Right lobe of liver (tissue), 6 donors: ENCODE data around the gene NELL2. TPM values are rescaled to one million over a fixed set of nuclear protein-coding genes. Genes with fewer than 3 reads are reported as not detected.

Experiments used
- ATAC-seq, 4 donors: fragments of 200-7000 bp; cut with Tn5 transposase; one replicate each; pipeline ENCODE4 v1.9.1; 2020; ENCODE audit warnings: mild to moderate bottlenecking in 4 of 4, moderate library complexity in 4 of 4
- DNase-seq, 3 donors: peaks; one replicate each; pipeline ENCODE4 v3.0.0-alpha.2; 2020
- H3K27ac ChIP-seq, 3 donors: fragments of 200-600 bp; one replicate each; pipeline ENCODE4 v1.8.0; 2022
- H3K27me3 ChIP-seq, 2 donors: fragments of 200-600 bp; one replicate each; pipeline ENCODE4 v1.8.0; 2022
- H3K36me3 ChIP-seq, 4 donors: fragments of 200-600 bp; sonication (generic) in 1 of 4; one replicate each; pipeline versions ENCODE4 v1.5.1 to v1.8.0; 2017 to 2022; ENCODE audit warnings: control low read depth in 1 of 4
- H3K4me1 ChIP-seq, 4 donors: fragments of 200-600 bp; sonication (generic) in 1 of 4; one replicate each; pipeline versions ENCODE4 v1.5.1 to v1.8.0; 2017 to 2022; ENCODE audit warnings: control low read depth in 1 of 4
- H3K4me3 ChIP-seq, 3 donors: fragments of 200-600 bp; one replicate each; pipeline ENCODE4 v1.8.0; 2022
- H3K9me3 ChIP-seq, 4 donors: fragments of 200-600 bp; sonication (generic) in 1 of 4; one replicate each; pipeline versions ENCODE4 v1.5.1 to v1.8.0; 2017 to 2022; ENCODE audit warnings: control low read depth in 1 of 4
- CTCF ChIP-seq, 4 donors: fragments of 200-600 bp in 3 of 4; fragments of 450-650 bp in 1 of 4; IDR thresholded peaks; one replicate each; pipeline versions ENCODE4 v1.5.1 to v1.8.0; 2016 to 2022; ENCODE audit warnings: antibody characterized with exemption in 4 of 4, mild to moderate bottlenecking in 2 of 4
- POLR2A ChIP-seq: fragments of 450-650 bp; IDR thresholded peaks from one replicate; pipeline ENCODE4 v1.6.1; 2017; ENCODE audit warnings: antibody characterized with exemption, mild to moderate bottlenecking
- WGBS: methylation state at CpG from one replicate; pipeline ENCODE4 v1.1.6; 2018; ENCODE audit warnings: low coverage, low lambda C conversion rate; ENCODE audit not compliant: insufficient coverage; ENCODE audit errors: missing lambda C conversion rate; 5-methylcytosine and 5-hydroxymethylcytosine counted together
- intact Hi-C, 2 donors: fragments of 100-400 bp; cut with DNase I; formaldehyde crosslinking; loops; one replicate each; pipeline versions ENCODE4 v1.11.2 to v1.14.1; 2022
- total RNA-seq, 6 experiments: library from RNA; depleted of rRNA in 2 of 6; stranded (reverse); fragments of >200 nt in 2 of 6; fragmentation: NEBNext Ultra II Directional in 3 of 6; extraction: Animal tissue kit (Norgen Biotek cat#: 25700) in 3 of 6; gene quantifications; one replicate each; pipeline versions ENCODE4 v1.1.0 to v1.2.4, GENCODE V29; 2016 to 2023
- donor health status: DM: no; HTN: yes; CAD: no.
- donor health status: DM: no; HTN: no; CAD: no.
- donor health status: DM: no; HTN: no; CAD: no.
- donor health status: DM: no; HTN: yes; CAD: no.
- donor health status: DM: no; HTN: yes; CAD: no.

The NELL2 gene
- total RNA-seq, 6 experiments from 2014 or later, result 0.15 to 0.43 (median 0.43) TPM; not detected in 3

GRCh38 chr12:44563486-44563885 lies 312.6 kb downstream of the NELL2 start:
- Histone ChIP-seq H3K4me3 (no peak overlapping the region), H3K9me3 (no peaks in the 10 kb centered on the region), H3K27ac (no peak overlapping the region), H3K27me3 (no peaks in the 10 kb centered on the region), H3K36me3 (no peaks in the 10 kb centered on the region), H3K4me1 (no peaks in the 10 kb centered on the region)
- intact Hi-C loops, result no loop called here
- no peak for DNase-seq
- ATAC-seq, result no peak
- TF ChIP-seq POLR2A, result no peak
- TF ChIP-seq CTCF (IDR thresholded peaks at IDR 0.05), result no peak
- 48% methylated on average over 4 of the region's 4 CpGs for whole genome bisulfite sequencing

- no peaks in the 10 kb centered on the region for H3K27me3 ChIP-seq
- TF ChIP-seq POLR2A (no peak), CTCF (IDR thresholded peaks at IDR 0.05) (no peak)
- ATAC-seq (no peak), DNase-seq (no peak)
- intact Hi-C loops, result no loop called here
- WGBS, result 78% methylated on average over 4 of the region's 14 CpGs
- no peaks in the 10 kb centered on the region for H3K4me1 ChIP-seq
- H3K4me3 ChIP-seq, result no peak overlapping the region
- H3K36me3 ChIP-seq, result no peaks in the 10 kb centered on the region
- no peaks in the 10 kb centered on the region for H3K9me3 ChIP-seq
- H3K27ac ChIP-seq, result no peak overlapping the region
Measured at GRCh38 chr12:44558340-44559100, 317.6 kb downstream of the NELL2 start.

- no peak overlapping the region for H3K27ac ChIP-seq
- DNase-seq (no peak), ATAC-seq (no peak)
- H3K4me1 ChIP-seq, result no peaks in the 10 kb centered on the region
- H3K36me3 ChIP-seq, result no peaks in the 10 kb centered on the region
- H3K27me3 ChIP-seq, result no peaks in the 10 kb centered on the region
- TF ChIP-seq CTCF (IDR thresholded peaks at IDR 0.05) (no peak), POLR2A (no peak)
- intact Hi-C loops, result no loop called here
- no peak overlapping the region for H3K4me3 ChIP-seq
- H3K9me3 ChIP-seq, result no peaks in the 10 kb centered on the region
Measured at GRCh38 chr12:44555454-44555853, 320.7 kb downstream of the NELL2 start.

- H3K27me3 ChIP-seq, result no peaks in the 10 kb centered on the region
- ATAC-seq (no peak), DNase-seq (no peak)
- no peak overlapping the region for H3K27ac ChIP-seq
- no peaks in the 10 kb centered on the region for H3K9me3 ChIP-seq
- WGBS, result 30% methylated on average over 2 of the region's 2 CpGs
- TF ChIP-seq CTCF (IDR thresholded peaks at IDR 0.05) (no peak), POLR2A (no peak)
- H3K4me1 ChIP-seq, result no peaks in the 10 kb centered on the region
- H3K4me3 ChIP-seq, result no peak overlapping the region
- intact Hi-C loops, result no loop called here
- no peaks in the 10 kb centered on the region for H3K36me3 ChIP-seq
Measured at GRCh38 chr12:44551631-44552030, 324.5 kb downstream of the NELL2 start.
